DMS79 treated with DMSO at 0.1 percent for 48 hours (cell line): ENCODE measurements around the gene PHF21A.
A peak's percentile ranks its signal among the peaks of the same experiment; 100 is the strongest.

Experiments used
- DNase-seq: peaks from one replicate; lab custom pipeline; 2025; lab: John Stamatoyannopoulos, UW

PHF21A gene

GRCh38 chr11:46121301-46121723 is at the start of gene PHF21A:
Gene PHF21A (minus strand): TSS chr11:46121454. CDS start chr11:46084219, 37,235 bp downstream.
- peak; percentile 83 for DNase-seq

DNA sequence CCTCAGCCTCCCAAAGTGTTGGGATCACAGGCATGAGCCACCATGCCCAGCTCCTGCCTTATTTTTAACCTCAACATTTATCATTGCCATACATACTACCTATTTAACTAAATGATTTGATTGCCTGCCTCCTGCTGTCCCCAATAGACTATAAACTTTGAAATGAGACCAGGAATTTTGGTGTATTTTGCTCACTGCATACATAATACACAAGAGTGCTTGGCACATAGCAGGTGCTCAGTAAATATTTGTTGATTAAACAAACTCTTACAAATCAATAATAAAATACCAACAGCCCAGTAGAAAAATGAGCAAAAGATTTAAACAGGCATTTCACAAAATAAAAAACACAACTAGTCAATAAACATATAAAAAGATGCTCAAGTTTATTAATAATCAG is 49.5 kb upstream of the PHF21A start:
- no peak for DNase-seq

DNA sequence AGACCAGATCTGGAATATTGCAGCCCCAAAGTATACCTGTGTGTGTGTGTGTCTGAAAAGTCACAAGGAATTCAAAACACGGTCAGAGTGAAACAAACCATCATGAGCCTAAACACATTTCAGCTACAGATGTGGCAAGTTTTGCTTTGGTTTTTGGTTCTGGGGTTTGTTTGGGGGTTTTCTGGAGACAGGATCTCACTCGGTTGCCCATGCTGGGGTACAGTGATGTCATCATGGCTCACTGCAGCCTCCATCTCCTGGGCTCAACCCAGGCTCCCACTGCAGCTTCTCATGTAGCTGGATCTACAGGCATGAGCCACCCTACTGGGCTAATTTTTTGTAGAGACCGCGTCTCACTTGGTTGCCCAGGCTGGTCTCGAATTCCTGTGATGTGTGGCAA is 41.4 kb upstream of the PHF21A start:
- DNase-seq = no peak

- DNase-seq = no peak
Measured at GRCh38 chr11:46161201-46161600, 39.9 kb upstream of the PHF21A start.

DNA sequence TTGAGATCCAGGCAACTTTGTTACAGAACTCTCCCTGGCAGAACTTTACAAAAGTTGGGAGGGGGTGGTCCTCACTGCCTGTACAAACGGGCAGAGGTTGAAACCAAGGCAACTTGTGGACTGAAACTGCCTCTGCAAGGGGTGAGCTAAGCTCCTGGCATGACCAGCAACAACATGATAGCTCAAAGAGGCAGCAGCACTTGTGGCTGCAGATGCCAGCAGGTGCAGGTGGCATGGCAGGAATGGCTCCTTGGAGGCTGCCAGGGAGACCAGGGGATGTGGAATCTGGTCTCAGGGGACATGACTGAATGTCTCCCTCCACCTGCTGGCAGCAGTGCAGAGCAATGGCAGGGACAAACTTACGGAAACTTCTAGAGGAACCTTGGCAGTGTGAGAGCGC is 38.8 kb upstream of the PHF21A start:
- peak; percentile 33 for DNase-seq

DNA sequence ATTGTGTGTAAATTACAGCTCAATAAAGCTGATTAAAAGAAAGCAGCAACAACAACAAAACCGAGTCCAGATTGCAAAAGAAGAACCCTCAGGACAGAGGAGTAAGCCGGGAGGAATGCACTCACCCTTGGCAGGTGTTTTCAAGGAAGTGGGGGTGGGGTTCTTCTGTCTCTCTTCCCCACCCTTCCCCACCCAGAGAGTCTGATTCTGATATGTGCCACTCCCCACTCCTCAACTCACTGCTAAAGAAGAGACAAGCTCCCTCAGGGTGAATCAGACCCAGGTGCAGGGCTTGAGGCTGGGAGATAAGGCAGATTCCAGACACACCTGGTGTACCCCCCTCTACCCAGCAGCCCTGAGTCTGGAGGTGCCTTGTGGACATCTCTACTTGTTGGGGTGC is 38.4 kb upstream of the PHF21A start:
- DNase-seq = no peak

- no peak for DNase-seq
Measured at GRCh38 chr11:46149826-46150225, 28.6 kb upstream of the PHF21A start.

- DNase-seq = no peak
Measured at GRCh38 chr11:46149342-46149741, 28.1 kb upstream of the PHF21A start.

GRCh38 chr11:46144741-46145140 is 23.5 kb upstream of the PHF21A start:
- DNase-seq = no peak

DNA sequence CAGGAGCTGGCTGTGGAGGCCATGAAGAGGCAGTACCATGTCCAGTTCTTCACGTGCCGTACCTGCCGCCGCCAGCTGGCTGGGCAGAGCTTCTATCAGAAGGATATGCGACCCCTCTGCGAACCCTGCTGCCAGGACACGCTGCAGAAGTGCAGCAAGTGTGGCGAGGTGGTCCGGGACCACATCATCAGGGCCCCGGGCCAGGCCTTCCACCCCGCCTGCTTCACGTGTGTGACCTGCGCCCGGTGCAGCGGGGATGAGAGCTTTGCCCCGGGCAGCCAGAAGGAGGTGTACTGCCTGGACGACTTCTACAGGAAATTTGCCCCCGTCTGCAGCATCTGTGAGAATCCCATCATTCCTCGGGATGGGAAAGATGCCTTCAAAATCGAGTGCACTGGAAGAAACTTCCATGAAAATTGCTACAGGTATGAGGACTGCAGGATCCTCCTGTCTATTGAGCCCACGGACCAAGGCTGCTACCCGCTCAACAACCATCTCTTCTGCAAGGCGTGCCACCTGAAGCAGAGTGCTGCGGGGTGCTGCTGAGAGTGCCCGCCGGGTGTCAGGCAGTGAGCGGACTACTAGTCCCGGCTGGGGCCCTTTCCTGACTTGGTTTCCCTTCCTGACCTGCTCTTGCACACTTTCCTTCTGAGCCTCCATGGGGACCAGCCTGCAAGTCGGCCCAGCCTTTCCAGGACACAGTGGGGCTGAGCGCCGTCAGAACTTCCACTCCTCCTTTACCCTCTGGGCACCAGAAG is 22.0 kb upstream of the PHF21A start:
- no peak for DNase-seq

- no peak for DNase-seq
Measured at GRCh38 chr11:46142561-46142960, 21.3 kb upstream of the PHF21A start.

DNA sequence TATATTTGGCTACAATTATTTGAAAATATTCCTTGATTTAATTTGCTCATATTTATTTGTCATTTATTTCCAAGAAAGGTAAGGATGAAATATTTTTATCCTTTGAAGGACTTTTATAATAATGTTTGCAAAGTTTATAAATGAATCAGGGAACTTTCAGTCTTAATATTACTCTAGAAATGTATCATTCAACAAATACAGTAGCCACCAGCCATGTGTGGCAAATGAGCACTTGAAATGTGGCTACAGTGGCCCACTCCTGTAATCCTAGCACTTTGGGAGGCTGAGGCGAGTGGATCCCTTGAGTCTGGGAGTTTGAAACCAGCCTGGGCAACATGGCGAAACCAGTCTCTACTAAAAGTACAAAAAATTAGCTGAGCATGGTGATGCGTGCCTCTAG is 20.3 kb upstream of the PHF21A start:
- no peak for DNase-seq

GRCh38 chr11:46134540-46134939 is 13.3 kb upstream of the PHF21A start:
- DNase-seq = no peak

DNA sequence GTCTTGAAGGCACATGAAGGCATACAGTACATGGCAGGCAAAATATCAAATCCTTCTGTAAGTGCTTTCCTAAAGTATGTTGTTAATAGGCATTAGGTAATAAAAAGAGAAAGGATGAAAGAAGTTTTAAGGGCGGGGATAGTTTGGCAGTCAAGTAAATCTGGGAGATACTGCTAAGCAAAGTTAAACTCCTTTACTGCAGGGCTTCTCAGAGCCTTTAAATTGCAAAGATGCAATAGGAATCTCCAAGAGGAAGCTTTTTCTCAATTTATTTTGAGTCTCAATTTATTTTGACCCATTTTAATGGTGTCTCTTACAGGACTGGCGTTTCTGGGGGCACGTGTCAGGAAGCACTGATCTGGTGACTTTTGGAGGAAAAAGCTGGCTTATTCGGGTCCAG is 12.8 kb upstream of the PHF21A start:
- no peak for DNase-seq

GRCh38 chr11:46133119-46133518 is 11.9 kb upstream of the PHF21A start:
- no peak for DNase-seq

GRCh38 chr11:46130286-46130940 is 9.2 kb upstream of the PHF21A start:
- no peak for DNase-seq

DNA sequence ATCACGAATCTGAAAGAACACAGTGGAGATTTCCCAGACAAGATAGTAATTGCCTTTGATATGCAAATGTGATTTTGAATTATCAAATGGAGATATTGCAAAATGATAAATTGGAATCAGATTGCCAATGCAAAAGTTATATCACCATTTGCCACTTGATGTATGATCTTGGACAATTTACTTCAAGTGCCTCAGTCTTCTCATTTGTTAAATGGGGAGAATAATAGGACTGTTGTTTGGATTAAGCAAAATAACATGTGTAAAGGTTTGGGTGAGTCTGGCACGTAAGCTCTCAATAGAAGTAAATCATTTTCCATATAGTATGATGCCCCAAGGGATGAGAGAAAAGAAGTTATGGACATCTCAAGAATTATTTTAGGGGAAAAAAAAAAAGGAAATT is 7.9 kb upstream of the PHF21A start:
- no peak for DNase-seq

DNA sequence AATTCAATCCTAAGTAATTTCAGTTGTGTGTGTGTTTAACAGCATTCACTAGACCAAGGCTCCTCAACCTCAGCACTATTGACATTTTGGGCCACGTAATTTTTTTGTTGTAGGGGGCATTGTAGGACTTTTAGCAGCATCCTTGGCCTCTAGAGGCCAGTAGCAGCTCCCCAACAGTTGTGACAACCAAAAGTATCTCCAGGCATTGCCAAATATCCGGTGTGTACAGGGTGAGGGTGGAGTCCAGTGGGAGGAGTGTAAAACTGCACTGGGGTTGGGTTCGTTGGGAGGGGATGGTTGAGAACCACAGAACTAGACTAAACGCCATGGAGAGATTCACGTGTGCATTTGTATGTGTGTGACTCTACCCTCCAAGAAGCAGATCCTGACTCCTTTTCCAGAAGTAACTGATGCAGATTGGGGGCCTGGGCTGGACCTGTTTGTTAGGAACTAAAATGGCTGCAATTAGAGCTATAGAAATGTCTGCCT is 5.9 kb upstream of the PHF21A start:
- no peak for DNase-seq

DNA sequence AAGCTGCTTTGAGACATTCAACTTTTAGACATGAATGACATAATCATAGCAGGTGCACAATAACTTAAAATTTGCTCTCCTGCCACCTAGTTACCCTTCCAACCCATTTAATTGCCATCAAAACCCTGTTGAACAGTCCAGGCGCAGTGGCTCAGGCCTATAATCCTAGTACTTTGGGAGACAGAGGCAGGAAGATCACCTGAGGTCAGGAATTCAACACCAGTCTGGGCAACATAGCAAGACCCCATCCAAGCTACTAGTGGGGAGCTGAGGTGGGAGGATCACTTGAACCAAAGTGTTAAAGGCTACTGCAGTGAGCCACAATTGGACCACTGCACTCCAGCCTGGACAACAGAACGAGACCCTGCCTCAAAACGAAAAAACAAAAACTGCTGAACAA is 4.0 kb upstream of the PHF21A start:
- DNase-seq = no peak

- no peak for DNase-seq
Measured at GRCh38 chr11:46122945-46123715, 1.9 kb upstream of the PHF21A start.

GRCh38 chr11:46121724-46122477 is 647 bp upstream of the PHF21A start:
- peak; percentile 82 for DNase-seq
